Measurements from ENCODE around the gene DNASE1L2.
A peak's percentile ranks its signal among the peaks of the same experiment; 100 is the strongest.
"Not testable (repeated sequence)": the region's sequence is repeated elsewhere in the genome, so short reads cannot be mapped to it uniquely, and the experiment has no call there.

DNASE1L2 gene

DNA sequence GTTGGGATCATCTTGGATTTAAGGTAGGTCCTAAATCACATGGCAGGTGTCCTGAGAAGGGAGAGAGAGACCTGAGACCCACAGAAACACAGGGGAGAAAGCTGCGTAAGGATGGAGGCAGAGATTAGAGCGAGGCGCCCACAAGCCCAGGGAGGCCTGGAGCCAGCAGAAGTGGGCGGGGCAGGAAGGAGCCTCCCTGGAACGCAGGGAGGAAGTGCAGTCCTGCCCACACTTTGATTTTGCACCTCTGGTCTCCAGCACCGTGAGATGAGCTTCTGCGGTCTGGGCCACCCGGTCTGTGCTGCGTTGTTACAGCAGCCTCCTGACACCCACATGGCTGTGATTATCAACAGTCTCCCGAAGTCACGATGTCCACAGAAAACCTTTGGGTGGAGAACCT, 6.4 kb downstream of the DNASE1L2 start:
- no peak for DNase-seq

DNA sequence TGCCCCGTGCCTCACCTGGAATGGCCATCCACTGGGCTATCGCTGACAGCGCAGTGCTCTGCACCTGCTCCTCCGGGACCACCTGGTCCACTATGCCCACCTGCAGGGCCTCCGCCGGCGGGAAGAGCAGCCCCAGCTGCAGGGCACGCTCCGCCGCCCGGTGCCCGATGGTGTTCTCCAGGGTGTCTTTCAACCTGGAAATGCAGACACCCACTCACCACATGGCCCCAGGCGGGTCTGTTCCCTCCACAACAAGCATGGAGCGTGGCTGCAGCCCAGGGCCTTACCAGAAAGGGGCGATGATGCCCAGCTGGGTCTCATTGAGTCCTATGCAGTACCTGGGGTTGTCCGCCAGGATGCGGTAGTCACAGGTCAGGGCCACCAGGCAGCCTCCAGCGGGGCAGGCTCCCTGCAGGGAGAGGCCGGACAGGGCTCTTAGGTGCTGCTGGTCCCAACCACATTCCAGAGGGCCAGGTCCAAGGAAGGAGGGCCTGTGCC, 6.8 kb downstream of the DNASE1L2 start:
- DNase-seq, result no peak

DNA sequence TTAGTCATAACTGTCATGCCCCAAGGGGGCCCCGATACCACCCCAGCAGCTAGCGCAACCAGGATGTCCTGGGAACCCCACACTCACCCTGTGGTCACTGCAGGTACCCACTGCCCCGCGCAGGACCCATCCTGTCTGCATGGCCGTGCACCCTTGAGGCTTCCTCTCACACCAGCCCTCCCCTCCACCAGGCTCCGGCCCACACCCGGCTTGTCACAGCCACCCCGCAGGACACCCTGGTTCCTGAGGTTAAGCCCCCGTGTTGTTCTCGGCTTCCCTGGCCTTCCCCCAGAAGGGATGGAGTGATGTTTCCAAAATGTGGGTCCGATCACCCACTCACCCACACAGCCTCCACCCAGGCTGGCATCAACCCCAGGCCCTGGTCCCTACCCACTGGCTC, 7.5 kb downstream of the DNASE1L2 start:
- DNase-seq, result no peak

DNA sequence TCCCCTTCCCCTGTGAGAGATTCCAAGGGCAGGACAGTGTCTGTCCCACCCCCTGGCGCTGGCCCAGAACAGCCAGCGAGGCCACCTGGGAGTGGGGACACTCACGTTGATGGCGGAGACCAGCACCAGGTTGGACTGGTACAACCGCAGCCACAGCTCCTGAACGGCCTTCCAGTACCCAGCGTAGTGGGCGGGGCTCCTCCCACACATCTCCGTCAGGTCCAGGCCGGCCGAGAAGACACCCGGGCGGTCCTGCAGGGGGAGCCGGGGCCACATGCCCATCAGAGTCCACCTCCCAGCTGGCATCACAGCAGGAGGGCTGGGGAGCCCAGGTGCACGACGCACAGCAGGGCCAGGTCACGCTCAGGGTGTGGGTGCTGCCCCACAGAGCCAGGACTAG, 8.1 kb downstream of the DNASE1L2 start:
- no peak for DNase-seq

DNA sequence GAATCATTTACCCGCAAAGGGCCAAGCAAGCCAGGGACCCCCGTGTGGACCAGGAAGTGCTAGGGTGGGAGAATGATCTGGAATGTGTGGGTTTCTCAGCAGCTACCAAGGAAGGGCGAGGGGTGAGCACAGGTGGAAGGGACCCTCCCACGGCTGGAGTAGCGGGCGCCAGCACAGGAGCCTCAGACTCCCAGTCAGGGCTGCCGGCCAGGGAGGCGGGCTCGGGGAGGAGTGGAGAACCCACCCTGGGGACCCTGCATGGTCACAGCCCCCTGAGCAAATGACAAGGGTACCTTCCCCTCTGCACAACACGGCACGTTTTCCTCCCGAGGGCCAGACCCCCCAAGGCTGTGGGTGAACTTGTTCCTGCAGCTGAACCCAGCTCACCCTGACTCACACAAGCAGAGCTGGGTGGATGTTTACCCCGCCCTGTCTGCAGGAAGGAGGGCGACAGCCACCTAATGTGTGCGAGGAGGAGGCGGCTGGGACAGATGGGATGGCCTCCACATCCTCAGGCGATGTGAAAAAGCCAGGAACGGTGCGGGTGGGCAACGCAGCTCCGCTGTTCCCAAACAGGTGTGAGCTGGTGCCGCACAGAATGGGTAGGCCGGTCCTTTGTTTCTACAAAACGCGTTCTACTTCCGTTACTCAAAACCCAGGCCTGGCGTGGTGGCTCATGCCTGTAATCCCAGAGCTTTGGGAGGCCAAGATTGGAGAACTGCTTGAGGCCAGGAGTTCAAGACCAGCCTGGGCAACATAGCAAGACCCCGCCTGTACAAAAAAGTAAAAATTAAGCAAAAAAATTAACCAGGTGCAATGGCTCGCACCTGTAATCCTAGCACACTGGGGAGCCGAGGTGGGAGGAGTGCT, 8.9 kb downstream of the DNASE1L2 start:
- DNase-seq, result no peak

DNA sequence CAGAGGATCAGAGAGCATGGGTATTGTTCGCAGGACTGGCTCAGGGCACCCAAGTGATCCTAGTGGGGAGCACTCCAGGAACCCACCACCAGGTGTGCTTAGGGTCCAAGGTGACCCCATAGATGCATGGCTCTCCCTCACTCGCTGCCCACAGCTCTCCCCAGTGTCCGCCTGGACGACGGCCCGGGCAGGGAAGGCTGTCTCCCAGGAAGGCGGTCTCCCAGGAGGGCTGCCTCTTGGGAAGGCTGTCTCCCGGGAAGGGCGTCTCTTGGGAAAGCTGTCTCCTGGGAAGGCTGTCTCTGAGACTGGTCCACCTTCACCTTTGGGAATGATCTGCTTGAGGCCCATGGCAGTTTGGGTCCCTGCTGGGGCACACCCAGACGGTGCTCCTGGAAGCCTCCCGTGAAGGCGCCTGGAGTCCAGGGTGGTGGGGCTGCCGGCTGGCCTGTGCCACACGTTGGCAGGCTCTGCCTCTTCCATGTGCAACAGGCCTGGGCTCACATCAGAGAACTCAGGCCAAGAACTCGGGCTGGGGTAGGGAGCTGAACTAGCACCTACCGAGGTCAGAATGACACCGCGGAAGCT, 10.1 kb downstream of the DNASE1L2 start:
- no peak for DNase-seq

DNA sequence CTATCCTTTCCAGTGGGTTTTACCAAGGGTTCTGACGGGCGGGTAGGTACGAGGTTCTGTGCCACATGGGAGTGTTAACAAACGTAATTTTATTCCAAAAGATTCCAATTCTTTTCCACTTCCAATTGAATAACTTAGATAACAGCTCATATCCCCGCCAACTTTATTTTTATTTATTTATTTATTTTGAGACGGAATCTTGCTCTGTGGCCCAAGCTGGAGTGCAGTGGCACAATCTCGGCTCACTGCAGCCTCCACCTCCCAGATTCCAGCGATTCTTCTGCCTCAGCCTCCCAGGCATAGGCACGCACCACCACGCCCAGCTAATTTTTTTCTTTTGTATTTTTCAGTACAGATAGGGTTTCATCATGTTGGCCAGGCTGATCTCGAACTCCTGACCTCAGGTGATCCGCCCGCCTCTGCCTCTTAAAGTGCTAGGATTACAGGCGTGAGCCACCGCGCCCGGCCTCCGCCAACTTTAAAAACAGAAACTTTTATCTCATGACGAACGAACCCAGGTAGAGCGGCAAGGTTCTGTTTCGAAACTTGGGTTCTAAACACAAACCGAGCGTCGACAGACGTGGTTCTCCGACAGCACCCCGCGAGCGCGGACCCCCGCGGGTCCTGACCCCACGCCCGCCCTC, 14.5 kb downstream of the DNASE1L2 start:
- DNase-seq, result peak; percentile 58 to 60

DNA sequence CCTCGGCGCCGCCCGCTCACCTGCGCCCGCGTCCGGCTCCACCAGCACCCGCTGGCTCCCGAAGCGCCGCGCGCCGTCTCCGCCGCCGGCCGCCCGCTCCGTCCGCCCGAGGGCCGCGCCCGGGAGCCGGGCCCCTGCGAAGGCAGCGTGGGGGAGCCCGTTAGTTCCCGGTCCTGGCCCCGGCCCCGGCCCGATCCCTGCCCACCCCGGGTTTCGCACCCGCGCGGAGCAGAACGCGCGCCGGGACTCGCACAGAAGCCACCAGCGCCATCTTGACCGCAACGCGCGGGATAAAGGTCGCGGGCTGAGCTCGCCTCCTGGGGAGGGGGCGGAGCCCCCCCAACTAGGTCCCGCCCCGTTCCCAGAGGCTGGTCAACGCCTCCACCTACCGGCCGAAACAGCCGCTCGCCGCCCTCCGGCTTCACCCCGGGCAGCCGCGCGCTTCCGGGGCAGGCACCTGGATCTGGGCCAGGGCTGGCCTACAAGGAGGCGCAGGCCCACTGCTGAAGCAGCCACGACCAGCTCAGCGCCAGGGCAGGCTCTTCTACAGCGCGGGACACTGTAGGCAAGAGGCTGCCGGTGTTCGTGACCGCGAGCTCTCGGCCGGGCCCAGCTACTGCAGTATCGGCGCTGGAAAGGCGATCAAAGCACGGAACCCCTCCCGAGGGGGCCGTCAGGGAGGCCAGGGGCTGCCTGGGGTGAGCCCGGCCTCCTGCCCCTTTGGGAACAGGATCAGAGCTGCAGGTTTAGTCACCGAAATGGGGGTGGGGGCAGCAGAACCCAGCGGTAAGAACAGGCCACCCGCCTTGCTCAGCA, 15.3 kb downstream of the DNASE1L2 start, which contains the start of gene ECI1:
Gene ECI1, minus strand, starts transcription at position 292 of the 816 bp plus-strand sequence. Its CDS starts 21 bp downstream, at position 271.
- DNase-seq, result peak; percentile 90 to 92

DNA sequence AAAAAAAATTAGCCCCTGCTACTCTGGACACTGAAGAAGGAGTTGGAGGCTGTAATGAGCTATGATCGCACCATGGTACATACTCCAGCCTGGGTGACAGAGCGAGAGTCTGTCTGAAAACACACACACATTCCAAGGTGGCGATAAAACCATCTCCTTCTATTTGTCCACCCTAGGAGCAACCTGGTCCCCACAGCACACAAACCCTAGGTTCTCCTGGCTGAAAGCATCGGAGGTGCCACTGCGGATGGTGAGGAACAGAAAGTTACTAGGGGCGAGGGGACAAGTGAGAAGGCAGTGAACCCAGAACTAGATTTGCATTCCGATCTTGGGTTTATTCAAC, 16.5 kb downstream of the DNASE1L2 start:
- DNase-seq, result no peak

DNA sequence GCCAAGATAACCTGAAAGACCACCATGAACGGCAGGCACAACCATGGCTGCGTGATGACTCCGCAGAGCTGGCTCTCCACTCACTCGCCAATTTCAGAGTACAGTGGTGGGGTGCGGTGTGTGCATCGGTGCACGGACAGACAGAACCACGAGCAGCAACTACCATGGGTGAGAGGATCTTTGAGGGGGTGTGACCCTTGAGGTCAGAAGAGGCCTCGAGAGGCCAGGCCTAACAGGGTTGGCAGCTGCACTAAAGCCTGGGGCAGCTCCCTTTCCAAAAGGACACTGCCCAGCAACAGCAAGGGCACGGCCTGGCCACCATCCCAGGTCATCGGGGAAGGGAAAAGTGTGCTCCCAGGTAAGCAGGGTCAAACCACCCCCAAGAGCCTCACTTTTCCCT, 17.0 kb downstream of the DNASE1L2 start:
- DNase-seq, result no peak

DNA sequence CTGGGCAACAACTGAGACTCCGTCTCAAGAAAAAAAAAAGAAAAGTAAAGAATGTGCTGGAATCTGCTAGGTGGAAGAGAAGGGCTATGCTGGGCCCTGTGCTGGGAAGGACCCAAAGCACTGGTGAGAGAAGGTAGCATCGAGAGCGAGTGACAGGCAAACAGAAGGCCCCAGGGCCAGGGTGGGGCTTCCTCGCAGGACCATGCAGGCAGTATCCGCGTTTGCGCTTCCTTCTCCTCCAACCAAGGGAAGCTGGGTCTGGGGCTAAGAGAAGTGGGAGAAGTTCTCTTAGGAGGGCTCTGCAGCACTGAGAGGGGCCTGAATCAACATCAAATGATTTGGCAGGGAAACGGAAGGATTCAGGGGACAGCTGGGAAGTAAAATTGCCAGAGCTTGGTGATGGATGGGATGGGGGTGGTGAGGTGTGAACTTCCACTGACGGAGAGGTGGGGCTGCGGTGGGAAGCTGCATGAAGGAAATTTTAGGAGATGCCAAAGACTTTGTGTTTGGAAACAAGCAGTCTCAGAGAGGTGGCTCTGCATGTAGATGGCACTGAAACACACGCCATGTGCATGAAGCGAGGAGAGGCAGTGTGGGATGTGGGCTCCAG, 20.4 kb downstream of the DNASE1L2 start:
- DNase-seq, result no peak

DNA sequence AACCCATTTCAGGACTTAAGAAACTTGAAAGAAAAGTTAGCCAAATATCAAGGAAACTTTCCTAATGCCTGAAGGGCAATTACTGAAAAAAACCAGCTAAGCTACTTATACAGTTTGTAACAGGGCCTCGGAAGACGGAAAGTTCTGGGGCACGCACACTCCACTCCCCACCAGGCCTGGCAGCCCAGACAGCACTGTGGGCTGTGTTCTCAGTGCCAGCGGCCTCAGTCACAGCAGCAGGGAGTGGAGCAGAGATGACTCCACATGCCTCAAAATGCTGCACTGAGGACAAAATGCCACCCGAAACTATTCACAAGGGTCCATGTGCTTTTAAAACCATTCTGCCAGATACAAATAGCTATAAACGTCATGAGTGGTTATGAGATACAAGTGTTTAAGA, 21.5 kb downstream of the DNASE1L2 start:
- no peak for DNase-seq

DNA sequence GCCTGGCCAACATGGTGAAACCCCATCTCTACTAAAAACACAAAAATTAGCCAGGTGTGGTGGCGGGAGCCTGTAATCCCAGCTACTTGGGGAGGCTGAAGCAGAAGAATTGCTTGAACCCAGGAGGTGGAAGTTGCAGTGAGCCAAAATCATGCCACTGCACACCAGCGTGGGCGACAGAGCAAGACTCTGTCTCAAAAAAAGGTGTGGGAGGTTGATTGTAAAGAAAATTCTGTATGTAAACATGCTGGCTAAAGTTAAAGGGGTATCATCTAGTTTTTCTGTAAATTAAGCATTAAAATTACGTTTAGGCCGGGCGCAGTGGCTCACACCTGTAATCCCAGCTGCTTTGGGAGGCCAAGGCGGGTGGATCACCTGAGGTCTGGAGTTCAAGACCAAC, 22.3 kb downstream of the DNASE1L2 start:
- not testable (repeated sequence) for DNase-seq

DNA sequence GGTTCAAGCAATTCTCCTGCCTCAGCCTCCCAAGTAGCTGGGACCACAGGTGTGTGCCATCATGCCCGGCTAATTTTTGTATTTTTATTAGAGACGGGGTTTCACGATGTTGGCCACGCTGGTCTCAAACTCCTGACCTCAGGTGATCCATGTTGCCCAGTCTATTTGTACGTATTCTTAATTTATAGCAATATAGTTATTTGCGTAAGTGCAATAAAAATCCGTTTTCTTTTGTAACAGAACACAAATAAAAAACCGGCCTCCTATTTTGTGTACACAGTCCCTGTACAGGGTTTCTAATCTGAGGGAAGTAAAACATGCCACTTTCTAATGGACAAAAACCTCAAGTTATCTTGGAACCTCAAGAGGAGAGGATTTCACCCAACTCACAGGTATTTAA, 24.0 kb downstream of the DNASE1L2 start:
- DNase-seq, result no peak

DNA sequence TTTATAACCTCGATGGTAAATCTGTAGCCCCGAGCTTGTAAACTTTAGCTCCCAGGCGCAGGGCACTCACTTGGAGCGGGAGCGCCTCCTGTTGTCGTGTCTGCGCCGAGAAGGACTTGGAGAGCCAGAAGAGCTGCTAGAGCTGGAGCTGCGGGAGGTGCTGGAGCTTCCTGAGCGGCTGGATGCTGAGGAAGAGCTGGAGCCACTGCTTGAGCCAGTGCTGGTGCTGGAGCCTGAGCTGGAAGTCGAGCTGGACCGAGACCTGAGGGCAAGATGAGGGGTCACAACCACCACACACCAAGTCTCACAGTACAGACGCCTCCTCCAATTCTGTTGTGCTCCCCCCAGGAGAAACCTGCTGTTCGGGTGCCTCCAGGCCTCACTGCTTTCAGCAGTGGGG, 26.8 kb downstream of the DNASE1L2 start:
- not testable (repeated sequence) for DNase-seq

DNA sequence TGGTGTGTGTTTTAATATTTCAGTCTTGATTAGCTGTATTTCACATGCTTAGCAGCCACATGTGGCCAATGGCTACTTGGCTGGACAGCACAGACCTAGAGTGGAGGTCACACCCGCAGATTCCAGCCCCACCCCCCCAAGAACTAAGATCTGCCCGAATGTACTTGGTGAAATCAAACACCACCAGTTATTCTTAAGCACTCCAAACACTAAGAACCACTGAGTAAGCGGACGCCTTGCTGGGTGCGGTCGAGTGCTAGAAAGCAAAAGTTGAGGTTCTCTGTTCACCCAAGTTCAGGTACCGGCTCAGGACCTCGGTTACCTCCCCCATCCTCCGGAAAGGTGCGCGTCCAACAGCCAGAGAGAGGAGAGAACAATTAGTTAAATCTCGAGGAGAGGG, 30.6 kb downstream of the DNASE1L2 start:
- peak; percentile 17 to 24 for DNase-seq

DNA sequence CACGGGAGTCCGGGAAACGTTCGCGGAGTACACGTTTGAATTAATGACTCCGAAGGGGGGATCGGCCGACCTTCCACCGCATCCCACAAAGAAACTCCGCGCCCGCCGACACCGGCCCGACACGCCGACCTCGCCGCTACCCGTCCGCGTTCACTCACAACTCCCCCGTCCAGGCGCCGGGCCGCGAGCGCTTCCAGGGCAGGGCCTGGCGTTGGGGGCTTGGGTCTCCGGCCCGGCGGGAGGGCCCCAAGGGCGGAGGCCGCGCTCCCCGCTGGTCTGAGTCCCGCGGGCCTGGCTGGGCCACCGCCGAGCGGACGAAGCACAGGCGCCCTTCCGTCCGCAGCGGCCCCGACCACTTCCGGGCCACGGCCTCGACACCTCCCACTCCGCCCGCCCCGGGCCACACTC, 31.3 kb downstream of the DNASE1L2 start:
- DNase-seq, result not testable (repeated sequence)

DNA sequence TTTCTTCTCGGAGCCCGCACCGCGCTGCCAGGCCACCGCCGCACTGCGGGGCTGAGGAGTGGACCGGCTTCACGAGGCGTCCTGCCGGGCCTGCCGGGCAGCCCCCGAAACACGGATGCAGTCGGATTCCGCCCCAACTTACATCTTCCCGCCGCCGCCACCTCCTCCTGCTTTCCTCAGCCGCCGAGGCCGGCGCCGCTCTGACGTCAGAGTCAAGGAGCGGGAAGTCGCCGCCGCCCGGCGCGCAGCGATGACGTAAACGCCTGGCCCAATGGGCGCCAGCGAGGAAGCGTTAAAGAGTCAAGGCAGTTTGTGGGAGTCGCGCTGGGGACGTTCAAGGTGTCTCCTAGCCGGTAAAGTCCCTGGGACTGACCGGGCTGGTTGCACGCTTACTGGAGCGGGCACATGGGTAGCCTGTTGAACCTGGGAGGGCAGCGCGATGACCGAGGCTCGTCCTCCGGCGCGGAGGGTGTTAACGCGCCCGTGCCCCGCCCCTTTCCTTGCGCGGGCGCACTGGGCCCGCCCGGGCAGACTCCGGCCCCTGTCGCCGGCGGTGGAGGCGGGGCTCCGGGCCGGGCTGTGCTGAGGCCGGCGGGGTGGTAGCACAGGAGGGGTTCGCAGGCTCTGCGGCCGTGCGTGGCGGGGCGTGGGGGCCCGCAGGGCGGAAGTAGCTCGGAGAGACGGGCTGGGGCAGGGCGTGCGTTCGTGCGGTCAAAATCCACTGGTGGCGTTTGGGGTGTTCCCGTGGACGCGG, 31.8 kb downstream of the DNASE1L2 start, which contains the start of gene RNPS1:
Gene RNPS1, minus strand, starts transcription at position 214 of the 754 bp plus-strand sequence. CDS start 3,483 bp downstream, outside the sequence.
- DNase-seq, result peak; percentile 95 to 96

DNA sequence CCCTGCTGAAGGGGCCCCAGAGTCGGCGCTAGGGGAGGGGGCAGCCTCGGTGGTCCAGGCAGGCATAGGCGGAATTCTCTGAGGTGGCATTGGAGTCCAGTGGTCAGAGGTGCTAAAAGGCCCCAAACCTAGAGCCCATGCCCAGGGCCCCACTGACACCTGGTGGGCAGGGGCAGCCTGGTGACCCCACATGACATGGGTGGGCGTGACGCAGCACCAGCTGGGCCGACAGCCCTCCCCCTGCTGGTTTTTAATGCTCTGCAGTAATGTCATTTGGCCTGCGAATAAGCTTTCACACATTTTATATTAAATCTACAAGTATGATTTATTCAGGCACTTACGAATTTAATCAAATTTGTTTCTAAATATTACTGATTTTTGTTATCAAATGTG, 33.8 kb downstream of the DNASE1L2 start:
- no peak for DNase-seq

DNA sequence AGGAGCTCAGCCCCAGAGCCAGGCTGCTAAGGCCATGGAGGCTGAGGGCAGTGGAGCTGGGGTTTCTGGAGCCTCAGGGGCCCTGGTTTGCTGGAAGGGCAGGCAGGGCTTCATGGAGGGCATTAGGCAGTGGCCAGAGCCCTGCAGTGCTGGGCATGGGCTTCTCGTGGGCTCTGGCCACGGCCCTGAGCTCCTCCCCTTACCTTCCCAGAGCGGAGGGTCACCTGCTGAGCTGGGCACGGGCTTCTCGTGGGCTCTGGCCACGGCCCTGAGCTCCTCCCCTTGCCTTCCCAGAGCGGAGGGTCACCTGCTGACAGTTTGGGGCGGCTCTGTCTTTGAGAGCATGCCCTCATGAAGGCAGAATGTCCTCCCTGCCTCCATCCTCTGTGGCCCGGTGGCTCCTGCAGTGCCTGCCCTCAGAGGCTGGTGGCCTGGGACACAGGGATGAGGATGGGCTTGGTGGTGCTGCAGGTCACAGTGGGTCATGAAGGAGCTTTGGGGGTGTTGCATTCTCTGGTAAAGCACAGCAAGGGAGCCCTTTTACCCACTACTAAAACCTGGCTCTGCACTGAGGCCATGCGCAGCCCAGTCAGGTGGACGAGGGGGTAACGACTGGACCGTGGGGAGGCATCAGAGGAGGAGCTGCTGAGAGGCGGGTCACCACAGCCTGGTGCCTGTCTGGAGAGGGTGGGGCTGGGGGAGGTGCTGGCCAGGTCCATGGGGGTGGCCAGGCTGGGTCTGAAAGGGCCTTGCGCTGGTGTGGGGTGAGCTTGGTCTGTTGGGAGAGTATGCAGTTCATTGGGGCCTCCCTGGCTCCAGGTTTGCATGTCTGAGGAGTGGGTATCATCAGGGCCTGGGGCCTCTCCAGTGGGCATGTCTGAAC, 34.6 kb downstream of the DNASE1L2 start:
- DNase-seq, result no peak
